GM15510 (cell line): ENCODE data around the gene HNRNPH3.

Experiments
- POLR2A ChIP-seq: IDR thresholded peaks from 3 replicates; pipeline ENCODE4 v1.6.1; 2011; ENCODE audit warnings: borderline replicate concordance; ENCODE audit not compliant: insufficient read length; ENCODE audit errors: extremely low read depth

Gene HNRNPH3

DNA sequence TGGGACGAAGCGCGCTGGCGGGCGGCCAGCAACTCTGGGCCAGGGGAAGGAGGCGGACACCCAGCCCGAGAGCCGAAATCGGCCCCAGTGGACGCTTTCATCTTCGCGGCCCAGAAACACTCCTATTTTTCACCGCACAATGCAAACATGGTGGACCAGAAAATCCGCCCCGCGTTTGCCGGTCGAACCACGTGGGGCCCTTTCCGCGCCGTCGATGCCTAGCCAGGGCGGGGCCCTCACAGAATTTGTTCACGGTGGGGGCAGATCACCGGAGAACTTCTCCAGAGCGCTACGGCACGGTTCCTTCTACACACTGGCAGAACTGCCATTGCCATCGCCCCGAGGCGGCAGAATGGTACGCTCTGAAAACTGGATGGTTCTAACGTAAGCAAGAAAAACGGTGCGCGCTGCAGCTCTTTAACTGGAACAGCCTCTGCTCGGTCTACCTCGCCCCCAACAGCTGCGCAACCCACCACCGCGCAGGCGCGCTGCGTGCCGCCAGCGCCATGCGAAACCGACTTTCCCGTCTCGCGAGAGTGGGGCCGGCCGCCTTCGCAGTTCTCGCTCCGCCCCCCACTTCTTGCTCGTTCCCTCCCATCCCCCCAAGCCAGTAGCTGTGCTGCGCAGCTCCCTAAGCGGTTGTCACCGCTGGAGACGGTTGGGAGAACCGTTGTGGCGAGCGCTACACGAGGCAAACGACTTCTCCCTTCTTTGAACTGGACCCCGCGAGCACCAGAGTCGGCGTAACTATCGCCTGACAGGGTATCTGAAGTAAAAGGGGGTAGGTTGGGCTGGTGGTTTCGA is at the start of gene HNRNPH3:
HNRNPH3 (plus strand) TSS at position 610 of the 804 bp plus-strand sequence. CDS start 5,158 bp downstream, outside the sequence.
- TF ChIP-seq POLR2A, result peak; percentile 99

GRCh38 chr10:68284062-68285001 is 47.5 kb upstream of the HNRNPH3 start:
- no peak for TF ChIP-seq POLR2A

- TF ChIP-seq POLR2A, result no peak
These were observed 43.1 kb upstream of the HNRNPH3 start for GRCh38 chr10:68288717-68289116.

DNA sequence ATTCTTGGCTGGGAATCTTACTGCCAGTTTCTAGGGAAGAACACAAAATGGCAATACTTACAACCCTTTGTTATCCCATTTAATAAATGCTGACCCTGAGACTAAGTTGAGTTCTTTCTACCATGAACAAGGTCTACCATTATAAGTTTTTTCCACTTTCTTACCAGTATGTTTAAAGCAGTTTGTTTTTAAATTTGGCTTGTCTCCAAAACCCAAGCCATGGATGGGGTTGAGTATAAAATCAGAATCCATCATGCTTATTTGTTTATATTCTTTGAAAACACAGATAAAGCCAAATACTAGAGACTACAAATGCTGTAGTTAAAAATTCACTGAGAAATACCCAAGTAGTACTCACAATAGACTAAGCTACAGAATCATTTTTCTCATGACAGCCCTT is 41.1 kb upstream of the HNRNPH3 start:
- TF ChIP-seq POLR2A, result no peak

- TF ChIP-seq POLR2A, result no peak
These were observed 34.8 kb upstream of the HNRNPH3 start for GRCh38 chr10:68296843-68297663.

GRCh38 chr10:68301301-68301700 is 30.6 kb upstream of the HNRNPH3 start:
- TF ChIP-seq POLR2A, result no peak

DNA sequence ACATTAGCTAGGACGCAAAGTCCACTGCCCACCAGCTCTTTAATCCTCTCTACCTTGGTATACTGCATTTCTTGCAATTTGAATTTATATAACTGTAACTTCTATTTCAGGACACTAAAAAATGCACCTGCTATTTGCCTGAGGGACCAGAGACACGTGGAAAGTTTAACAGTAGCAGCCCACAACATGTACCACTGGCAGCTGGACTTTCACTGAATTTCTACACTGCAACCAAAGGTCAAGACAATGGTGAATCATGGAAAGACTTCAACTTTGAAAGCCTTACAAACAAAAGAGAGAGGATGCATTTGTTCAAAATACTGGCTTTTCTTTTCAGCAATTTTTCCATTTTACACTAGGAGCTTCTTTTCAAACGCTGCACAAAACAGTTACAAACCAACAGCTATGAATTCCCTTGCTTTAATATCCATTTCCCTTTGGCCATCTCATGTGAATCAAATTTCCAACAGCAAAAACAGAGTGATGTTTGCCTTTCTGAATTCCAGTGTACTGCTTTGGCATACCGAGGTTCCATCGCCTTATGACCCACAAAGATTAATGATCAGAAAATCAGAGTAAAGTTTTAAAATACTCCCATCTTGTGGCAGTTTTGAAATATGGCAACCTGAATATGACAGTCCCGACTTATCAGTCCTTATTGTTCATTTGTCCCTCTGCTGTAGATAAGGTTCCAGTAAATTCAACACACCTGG is 29.9 kb upstream of the HNRNPH3 start:
- TF ChIP-seq POLR2A, result no peak

- no peak for TF ChIP-seq POLR2A
These were observed 29.4 kb upstream of the HNRNPH3 start for GRCh38 chr10:68302503-68302823.

GRCh38 chr10:68302871-68303270 is 29.0 kb upstream of the HNRNPH3 start:
- TF ChIP-seq POLR2A, result no peak

DNA sequence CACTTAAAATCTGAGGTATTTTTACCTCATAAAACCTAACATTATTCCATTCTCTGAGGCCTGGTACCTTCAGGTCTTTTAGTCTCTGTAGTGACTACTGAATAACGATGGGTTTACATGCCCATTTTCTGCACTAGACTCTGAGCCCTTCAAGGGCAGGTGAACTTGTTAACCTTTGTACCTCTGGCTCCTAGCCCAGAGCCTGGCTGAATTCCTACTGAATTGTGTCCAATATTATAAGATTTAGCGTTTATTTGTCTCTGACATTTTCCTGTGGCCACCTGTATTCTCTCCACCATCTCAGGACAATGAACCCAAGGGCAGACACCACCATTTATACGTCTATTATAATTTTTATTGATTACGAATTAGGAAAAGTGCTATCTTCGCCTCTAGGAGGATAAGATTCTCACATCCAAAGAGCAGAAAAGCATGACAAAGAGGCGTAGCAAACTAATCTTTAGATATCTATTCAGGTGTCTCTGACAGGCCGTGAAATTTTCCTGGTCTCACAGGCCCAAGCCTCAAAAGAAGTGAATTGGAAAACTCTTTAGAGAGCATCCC is 27.9 kb upstream of the HNRNPH3 start:
- TF ChIP-seq POLR2A, result no peak

DNA sequence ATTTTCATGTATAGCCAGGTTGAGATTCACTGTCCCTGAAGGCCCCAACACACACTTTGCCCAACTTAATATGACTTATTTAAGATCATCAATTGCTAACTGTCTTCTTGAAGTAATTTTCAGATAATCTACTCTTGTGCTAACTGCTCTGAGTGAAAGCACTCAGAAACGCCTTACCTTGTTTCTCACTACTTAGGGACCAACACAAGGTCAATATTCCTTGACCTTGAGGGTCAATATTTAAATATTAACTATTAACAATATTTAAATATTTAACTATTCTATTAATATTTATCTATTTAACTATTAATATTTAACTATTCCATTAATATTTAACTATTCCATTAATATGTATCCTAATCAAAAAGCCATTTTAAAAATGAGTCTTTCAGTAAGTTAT is 26.0 kb upstream of the HNRNPH3 start:
- no peak for TF ChIP-seq POLR2A

GRCh38 chr10:68310531-68310930 is 21.3 kb upstream of the HNRNPH3 start:
- no peak for TF ChIP-seq POLR2A

- no peak for TF ChIP-seq POLR2A
These were observed 16.3 kb upstream of the HNRNPH3 start for GRCh38 chr10:68315582-68315981.

- TF ChIP-seq POLR2A, result no peak
These were observed 13.4 kb upstream of the HNRNPH3 start for GRCh38 chr10:68318331-68319059.
